ENCODE results near the gene PRMT6.
"Not testable (repeated sequence)": the region's sequence is repeated elsewhere in the genome, so short reads cannot be mapped to it uniquely, and the experiment has no call there.

The PRMT6 gene

DNA sequence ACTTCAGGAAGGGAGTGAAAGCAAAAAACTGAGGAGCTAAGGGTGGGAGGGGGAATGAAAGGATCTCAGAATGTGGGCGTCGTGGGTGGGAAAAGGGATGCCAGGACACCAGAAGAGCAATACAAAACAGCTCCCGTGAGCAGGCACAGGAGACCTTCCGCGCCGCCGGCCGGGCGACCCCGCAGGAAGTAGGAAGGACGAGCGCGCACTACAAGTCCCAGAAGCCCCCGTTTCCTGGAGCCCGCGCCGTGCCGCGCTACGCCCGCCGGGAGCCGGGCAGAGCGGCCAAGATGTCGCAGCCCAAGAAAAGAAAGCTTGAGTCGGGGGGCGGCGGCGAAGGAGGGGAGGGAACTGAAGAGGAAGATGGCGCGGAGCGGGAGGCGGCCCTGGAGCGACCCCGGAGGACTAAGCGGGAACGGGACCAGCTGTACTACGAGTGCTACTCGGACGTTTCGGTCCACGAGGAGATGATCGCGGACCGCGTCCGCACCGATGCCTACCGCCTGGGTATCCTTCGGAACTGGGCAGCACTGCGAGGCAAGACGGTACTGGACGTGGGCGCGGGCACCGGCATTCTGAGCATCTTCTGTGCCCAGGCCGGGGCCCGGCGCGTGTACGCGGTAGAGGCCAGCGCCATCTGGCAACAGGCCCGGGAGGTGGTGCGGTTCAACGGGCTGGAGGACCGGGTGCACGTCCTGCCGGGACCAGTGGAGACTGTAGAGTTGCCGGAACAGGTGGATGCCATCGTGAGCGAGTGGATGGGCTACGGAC is at the start of gene PRMT6:
TSS of gene PRMT6 (plus strand) at position 249 of the 771 bp plus-strand sequence. CDS start at position 291, 42 bp downstream.
- FAIRE-seq, result no peak

DNA sequence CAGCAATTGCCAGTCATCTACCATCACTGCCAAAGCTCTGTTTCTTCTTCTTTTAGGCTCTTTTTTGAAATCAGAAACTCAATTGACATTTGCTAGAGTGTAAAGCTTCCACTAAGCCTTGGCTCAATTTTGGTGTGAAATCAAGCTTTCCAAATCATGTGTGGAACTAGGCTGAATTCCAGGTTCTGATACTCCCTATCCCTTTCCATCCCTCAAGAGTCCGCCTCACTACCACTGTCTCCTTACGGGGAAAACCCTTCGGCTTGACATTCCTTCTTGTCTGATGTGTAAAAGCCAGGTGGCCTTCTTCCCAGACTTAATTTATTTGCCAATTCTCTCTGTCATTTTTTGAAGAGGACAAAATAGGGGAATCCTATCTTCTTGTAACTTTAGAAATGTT is 47.2 kb upstream of the PRMT6 start:
- no peak for FAIRE-seq

DNA sequence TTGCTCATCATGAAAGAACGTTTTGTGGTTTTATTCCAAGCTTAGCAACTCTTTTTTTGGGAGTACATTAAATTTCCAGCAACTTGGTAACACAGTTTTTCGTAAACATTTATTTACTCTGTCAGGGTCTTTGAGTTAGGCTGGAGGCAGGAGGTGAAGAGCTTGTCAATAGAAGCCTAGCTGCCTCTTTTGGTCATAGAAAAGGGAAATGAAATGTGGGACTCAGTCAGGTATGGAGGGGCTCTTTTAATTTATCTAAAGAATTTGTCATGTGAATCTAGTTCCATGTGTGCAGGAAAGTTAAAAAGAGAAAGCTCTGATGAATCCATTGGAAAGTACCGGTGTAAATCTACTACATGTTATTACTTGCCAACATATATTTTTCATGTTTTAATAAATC is 45.9 kb upstream of the PRMT6 start:
- no peak for FAIRE-seq

GRCh38 chr1:107016376-107016978 is 40.0 kb upstream of the PRMT6 start:
- FAIRE-seq, result no peak

DNA sequence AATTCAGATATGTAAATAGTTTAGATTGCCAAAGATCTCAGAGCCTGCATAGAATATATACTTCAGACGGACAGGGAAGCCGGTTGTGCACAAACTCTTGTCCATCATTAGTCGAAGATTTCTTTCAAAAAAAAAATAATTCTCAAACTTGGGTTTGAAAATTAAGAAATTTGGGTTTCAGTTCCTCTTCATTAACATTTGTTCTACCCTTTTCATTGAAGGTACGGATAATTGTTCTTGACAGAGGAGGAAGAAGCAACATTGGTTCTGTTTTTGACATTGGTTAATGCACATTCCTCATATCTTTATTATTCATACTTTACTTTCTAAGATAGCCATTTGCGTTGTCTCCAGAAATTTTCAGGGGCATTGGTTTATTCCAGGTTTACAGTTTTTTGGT is 38.0 kb upstream of the PRMT6 start:
- no peak for FAIRE-seq

GRCh38 chr1:107019166-107019565 is 37.3 kb upstream of the PRMT6 start:
- FAIRE-seq, result no peak

- FAIRE-seq, result not testable (repeated sequence)
These were observed 17.6 kb upstream of the PRMT6 start for GRCh38 chr1:107038874-107039273.

- FAIRE-seq, result not testable (repeated sequence)
These were observed 11.9 kb upstream of the PRMT6 start for GRCh38 chr1:107044310-107045220.

GRCh38 chr1:107047602-107048001 is 8.9 kb upstream of the PRMT6 start:
- FAIRE-seq, result no peak

DNA sequence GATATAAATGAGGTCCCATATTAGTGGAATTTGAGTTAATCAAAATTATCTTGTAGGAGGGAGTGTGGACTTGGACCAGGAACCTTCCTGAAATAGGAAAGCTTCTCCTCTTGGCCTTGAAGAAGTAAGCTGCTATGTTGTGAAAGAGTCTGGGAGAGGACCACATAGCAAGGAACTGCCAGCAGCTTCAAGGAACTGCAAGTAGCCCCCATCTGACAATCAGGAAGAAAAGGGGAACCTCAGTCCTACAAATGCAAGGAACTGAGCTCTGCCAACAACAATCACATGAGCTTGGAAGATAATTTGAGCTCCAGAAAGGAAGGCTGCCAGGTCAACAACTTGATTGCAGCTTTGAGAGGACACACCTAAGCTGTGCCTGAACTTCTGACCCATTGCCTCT is 8.2 kb upstream of the PRMT6 start:
- no peak for FAIRE-seq

DNA sequence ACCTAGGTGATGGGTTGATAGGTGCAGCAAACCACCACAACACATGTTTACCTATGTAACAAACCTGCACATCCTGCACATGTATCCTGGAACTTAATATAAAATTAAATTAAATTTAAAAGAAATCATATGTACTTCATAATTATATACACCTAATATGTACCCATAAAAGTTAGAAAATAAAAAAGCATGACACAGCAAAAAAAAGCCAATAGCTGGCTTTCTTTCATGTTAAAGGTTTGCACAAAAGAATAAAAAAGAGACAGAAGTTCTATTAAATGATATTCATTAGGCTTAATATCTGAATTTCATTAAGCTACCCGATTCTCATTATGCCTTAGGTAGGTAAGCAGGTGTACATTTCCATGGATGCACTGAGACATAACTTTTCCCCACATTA is 5.2 kb upstream of the PRMT6 start:
- FAIRE-seq, result no peak

DNA sequence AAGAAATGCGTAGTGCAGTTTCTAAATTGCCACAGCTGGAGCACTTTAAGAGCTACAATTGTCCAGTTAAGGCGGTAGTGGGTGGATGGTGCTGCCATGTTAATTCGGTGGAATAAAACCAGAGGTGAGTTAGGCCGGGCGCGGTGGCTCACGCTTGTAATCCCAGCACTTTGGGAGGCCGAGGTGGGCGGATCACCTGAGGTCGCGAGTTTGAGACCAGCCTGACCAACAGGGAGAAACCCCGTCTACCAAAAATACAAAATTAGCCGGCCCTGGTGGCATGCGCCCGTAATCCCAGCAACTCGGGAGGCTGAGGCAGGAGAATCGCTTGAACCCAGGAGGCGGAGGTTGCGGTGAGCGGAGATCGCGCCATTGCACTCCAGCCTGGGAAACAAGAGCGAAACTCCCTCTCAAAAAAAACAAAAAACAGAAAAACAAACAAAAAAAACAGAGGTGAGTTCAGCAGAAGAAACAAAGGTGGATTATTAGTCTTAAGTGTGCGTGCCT is 502 bp upstream of the PRMT6 start:
- FAIRE-seq, result not testable (repeated sequence)

DNA sequence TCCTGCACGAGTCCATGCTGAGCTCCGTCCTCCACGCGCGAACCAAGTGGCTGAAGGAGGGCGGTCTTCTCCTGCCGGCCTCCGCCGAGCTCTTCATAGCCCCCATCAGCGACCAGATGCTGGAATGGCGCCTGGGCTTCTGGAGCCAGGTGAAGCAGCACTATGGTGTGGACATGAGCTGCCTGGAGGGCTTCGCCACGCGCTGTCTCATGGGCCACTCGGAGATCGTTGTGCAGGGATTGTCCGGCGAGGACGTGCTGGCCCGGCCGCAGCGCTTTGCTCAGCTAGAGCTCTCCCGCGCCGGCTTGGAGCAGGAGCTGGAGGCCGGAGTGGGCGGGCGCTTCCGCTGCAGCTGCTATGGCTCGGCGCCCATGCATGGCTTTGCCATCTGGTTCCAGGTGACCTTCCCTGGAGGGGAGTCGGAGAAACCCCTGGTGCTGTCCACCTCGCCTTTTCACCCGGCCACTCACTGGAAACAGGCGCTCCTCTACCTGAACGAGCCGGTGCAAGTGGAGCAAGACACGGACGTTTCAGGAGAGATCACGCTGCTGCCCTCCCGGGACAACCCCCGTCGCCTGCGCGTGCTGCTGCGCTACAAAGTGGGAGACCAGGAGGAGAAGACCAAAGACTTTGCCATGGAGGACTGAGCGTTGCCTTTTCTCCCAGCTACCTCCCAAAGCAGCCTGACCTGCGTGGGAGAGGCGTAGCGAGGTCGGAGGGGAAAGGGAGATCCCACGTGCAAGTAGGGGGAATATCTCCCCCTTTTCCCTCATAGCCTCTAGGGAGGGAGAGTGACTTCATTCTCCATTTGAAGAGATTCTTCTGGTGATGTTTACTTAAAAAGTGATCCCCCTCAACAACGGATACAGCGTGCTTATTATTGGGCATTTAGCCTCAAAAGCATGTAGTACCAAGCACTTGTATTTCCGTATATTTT is 991 bp downstream of the PRMT6 start:
- no peak for FAIRE-seq

GRCh38 chr1:107058245-107059032 is 2.0 kb downstream of the PRMT6 start:
- no peak for FAIRE-seq

DNA sequence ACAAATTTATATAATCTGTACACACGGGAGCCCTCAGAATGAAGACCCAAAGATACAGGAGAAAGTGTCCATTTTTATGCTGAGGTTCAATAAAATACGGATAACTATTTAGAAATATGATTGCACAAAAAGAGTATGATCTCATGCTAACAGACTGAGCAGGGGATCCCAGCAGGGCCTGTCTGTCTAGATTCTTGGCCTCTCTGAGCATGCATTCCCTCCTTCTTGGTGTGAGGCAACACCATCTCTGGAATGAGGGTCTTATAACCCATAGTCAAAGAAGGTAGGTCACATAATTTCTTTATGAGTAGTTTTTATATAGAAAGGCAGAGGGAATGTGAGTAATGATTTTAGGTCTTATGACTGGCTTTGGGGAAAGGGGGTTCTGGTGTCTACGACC is 5.4 kb downstream of the PRMT6 start:
- no peak for FAIRE-seq

DNA sequence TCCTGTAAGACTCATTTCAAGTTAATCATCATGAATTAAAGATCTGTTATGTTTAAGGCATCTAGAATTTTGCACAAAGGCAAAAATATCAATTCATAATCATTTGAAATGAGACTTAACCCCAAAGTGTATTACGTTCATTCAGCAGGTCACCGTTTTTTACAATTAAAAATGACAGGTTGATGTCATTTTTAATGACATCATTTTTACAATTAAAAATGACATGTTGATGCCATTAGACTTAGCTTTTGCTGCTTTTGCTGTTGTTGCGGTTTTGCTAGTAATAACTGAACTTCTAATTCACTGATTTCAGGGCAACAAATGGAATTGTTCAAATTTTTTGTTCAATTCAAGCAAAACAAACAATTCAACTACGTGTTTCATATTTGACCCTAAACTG is 17.0 kb downstream of the PRMT6 start:
- FAIRE-seq, result no peak

DNA sequence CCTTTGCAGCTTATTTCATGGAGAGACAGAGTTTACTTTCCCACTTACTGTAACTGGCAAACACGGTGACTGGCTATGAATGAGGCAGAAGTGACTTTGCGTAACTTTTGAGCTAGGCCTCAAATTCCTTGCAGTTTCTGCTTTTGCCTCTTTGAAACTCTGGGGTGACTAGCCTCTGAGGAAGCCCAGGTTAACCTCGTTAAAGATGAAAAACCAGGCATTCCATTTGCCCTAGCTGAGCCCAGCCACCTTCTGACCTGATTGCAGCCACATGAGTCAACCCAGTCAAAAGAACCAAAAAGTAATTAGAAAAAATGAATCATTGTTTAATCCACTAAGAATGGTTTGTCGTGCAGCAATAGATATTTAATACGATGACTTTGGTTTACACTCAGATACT is 20.4 kb downstream of the PRMT6 start:
- FAIRE-seq, result no peak

- FAIRE-seq, result no peak
These were observed 22.8 kb downstream of the PRMT6 start for GRCh38 chr1:107079249-107079648.

DNA sequence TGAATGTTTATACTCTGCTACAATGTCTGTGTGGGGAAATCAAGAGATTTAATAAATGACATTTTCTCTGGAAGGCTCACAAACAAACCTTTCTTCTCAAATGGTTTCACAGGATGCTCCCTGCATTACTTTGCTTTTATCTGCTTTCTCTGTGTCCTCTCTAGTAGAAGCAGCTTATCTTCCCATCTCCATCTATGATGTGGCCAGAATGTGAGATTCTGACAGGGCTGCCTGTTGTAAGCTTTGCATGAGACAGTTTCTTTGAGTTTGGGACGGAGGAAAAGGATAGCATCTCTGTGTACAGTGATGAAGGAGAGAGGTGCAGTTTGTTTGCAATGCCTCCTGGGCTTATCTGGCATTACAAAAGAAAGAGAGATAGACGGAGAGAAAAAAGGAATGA is 24.6 kb downstream of the PRMT6 start:
- FAIRE-seq, result no peak

GRCh38 chr1:107091418-107091817 is 34.9 kb downstream of the PRMT6 start:
- no peak for FAIRE-seq

DNA sequence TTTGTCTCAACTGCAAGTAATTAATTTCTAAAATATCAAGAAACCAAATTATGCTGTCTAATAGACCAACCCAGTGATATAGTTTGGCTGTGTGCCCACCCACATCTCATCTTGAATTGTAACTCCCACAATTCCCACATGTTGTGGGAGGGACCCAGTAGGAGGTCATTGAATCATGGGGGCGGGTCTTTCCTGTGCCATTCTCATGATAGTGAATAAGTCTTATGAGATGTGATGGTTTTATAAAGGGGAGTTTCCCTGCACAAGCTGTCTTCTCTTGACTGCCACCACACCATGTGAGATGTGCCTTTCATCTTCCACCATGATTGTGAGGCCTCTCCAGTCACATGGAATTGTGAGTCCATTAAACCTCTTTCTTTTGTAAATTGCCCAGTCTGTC is 36.9 kb downstream of the PRMT6 start:
- FAIRE-seq, result not testable (repeated sequence)
